ENCODE results near the gene MRFAP1L1.
A peak's percentile ranks its signal among the peaks of the same experiment; 100 is the strongest.

MRFAP1L1 gene

GRCh38 chr4:6663596-6664393 lies 45.9 kb downstream of the MRFAP1L1 start:
- DNase-seq (ENCODE audit: low read depth in 2 of 2, low spot score in 1 of 2) = no peak

DNA sequence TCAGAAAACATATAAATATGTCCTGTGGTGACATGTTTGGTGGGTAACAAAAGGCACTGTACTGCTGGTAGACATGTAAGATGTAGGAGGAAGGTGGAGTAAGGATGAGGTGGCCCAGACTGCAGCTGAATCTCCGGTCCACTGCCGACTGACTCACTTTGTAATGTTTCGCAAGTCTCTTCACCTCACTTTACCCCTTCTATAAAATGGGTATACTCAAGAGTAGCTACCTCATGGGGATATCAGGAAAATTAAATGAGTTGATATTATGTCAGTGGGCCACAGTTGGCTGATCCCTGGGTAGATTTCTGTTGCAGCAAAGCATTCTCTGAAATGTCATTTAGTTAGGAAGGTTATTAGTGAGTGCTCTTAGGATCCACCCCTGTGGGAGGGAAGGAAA lies 47.1 kb downstream of the MRFAP1L1 start:
- DNase-seq (ENCODE audit: low read depth in 2 of 2, low spot score in 1 of 2) = no peak

- DNase-seq (ENCODE audit: low read depth in 2 of 2, low spot score in 1 of 2) = no peak
These were observed 49.2 kb downstream of the MRFAP1L1 start for GRCh38 chr4:6660430-6660829.

DNA sequence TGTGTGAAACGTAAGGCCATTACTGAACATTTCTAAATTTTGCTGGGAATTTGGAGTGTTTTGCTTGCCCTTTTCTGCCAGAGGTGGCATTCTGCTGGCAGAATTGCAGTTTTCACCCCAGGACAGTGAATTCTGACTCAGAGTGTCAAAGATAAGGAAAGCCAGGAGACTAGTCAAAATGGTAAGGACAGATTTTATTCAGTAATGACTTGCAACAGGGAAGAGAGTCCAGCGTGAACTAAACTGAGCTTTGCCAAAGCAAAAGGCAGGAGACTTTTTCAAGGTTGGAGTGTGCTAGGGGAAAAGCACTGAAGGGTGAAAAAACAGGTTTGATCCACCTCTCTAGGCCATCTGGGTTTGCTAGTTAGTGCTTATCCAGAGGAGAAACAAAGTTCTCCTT lies 49.8 kb downstream of the MRFAP1L1 start:
- DNase-seq (ENCODE audit: low read depth in 2 of 2, low spot score in 1 of 2) = no peak

DNA sequence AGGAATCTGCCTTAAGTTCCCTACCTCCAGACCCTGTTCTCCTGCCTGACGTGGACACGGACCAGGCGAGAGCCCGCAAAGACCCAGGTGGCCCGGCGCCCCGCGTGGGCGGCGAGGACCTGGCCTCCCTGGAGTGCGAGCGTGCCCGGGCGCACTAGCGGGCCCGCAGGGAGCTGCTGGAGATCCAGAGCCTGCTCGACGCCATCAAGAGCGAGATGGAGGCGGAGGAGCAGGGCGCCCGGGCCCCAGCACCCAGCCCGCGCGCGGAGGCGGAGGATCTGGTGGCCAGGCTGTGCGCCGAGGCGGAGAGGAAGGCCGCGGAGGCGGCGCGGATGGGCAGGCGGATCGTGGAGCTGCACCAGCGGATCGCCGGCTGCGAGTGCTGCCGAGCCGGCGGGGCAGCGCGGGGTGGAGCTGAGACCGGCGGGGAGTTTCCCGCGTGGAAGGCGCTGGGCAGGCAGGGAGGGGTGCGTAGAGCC lies 51.0 kb downstream of the MRFAP1L1 start:
- DNase-seq (ENCODE audit: low read depth in 2 of 2, low spot score in 1 of 2) = peak in 1 of 2 donors; percentile 17

DNA sequence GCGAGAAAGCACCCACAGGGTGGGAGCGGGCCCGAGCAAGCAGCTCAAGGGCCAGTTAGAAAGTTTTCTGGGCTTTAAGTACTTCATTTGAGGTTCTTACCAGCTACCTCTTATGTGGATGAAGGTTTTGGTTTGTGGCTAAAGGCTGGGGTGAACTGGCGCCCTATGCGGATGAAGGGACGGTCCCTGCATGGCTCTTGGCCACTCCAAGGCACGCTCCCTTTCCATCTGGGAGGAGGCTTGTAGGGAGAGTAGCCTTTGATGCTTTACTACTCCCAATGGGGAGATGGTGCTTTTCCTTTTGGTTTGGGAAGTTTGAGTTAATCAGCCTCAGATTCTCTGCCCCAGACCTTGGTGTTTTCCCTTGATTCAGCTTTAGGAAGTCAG lies 51.5 kb downstream of the MRFAP1L1 start:
- DNase-seq (ENCODE audit: low read depth in 2 of 2, low spot score in 1 of 2) = no peak
